Ovary (tissue), 9 donors: ENCODE data around the gene VPS16. TPM values are rescaled to one million over a fixed set of nuclear protein-coding genes. Genes with fewer than 3 reads are reported as not detected.
"Not testable (repeated sequence)": the region's sequence is repeated elsewhere in the genome, so short reads cannot be mapped to it uniquely, and the experiment has no call there.

Source experiments
- DNase-seq, 5 donors: peaks; one replicate each; pipeline ENCODE4 v3.0.0-alpha.2; 2019 to 2020
- H3K27ac ChIP-seq, 2 donors: fragments of 200-600 bp; one replicate each; pipeline versions ENCODE4 v1.5.1 to v1.8.0; 2019 to 2022
- H3K27me3 ChIP-seq: fragments of 200-600 bp; one replicate; pipeline ENCODE4 v1.8.0; 2022
- H3K36me3 ChIP-seq: fragments of 200-600 bp; sonication (generic); one replicate; pipeline ENCODE4 v1.5.1; 2019
- H3K4me1 ChIP-seq: one replicate; pipeline ENCODE4 v1.8.1; 2013; ENCODE audit warnings: mild to moderate bottlenecking, moderate library complexity; ENCODE audit not compliant: insufficient read depth
- H3K4me3 ChIP-seq: fragments of 200-600 bp; sonication (generic); one replicate; pipeline ENCODE4 v1.5.1; 2017
- H3K9me3 ChIP-seq, 2 donors: fragments of 200-600 bp in 1 of 2; sonication (generic) in 1 of 2; one replicate each; pipeline versions ENCODE4 v1.5.1 to v1.8.1; 2013 to 2019; ENCODE audit warnings: mild to moderate bottlenecking in 1 of 2, moderate library complexity in 1 of 2
- CTCF ChIP-seq, 3 donors: fragments of 450-650 bp in 2 of 3; fragments of 200-600 bp in 1 of 3; IDR thresholded peaks; one replicate each; pipeline versions ENCODE4 v1.5.1 to v1.8.0; 2016 to 2022; ENCODE audit warnings: antibody characterized with exemption in 3 of 3, mild to moderate bottlenecking in 1 of 3
- EP300 ChIP-seq: sonication (generic); formaldehyde crosslinking; IDR thresholded peaks from one replicate; pipeline ENCODE4 v1.6.1; 2017; ENCODE audit warnings: antibody characterized with exemption
- POLR2A ChIP-seq: fragments of 450-650 bp; IDR thresholded peaks from one replicate; pipeline ENCODE4 v1.6.1; 2017; ENCODE audit warnings: antibody characterized with exemption, mild to moderate bottlenecking, moderate library complexity
- WGBS, 3 donors: extraction: QIAGEN DNeasy Blood & Tissue Kit in 1 of 3; methylation state at CpG; one replicate each; pipeline versions ENCODE4 v1.1.5 to v1.1.7; 2013 to 2017; 5-methylcytosine and 5-hydroxymethylcytosine counted together
- intact Hi-C, 4 donors: fragments of 100-400 bp; cut with DNase I; formaldehyde crosslinking; loops; one replicate each; pipeline versions ENCODE4 v1.11.0 to v1.15.1; 2022 to 2023
- polyA plus RNA-seq, 2 donors: library from polyadenylated mRNA; stranded (reverse); fragments of 200-250 nt in 1 of 2; fragments of 350-450 nt in 1 of 2; fragmentation: Illumina TruSeq in 1 of 2; extraction: RNeasy Lipid Tissue Mini Kit (QIAGEN cat#74804) in 1 of 2; gene quantifications; one replicate each; pipeline ENCODE4 v1.2.3, GENCODE V29; 2013 to 2014
- total RNA-seq, 7 donors: library from RNA; depleted of rRNA in 2 of 7; stranded (reverse); fragments of >200 nt in 2 of 7; fragmentation: NEBNext Ultra II Directional in 3 of 7; extraction: Animal tissue kit (Norgen Biotek cat#: 25700) in 3 of 7; gene quantifications; one replicate each; pipeline versions ENCODE4 v1.1.0 to v1.2.4, GENCODE V29; 2016 to 2023
- donor health status: DM: no; HTN: no; CAD: no; lungs with moderate emphysema.
- donor health status: DM: no; HTN: no; CAD: no.
- donor health status: Bipolar disorder and iron deficiency.
- donor health status: DM: yes; HTN: yes; CAD: no.
- donor health status: DM: no; HTN: no; CAD: no.
- donor health status: DM: yes; HTN: yes; CAD: no.

VPS16 gene
- total and polyA plus RNA-seq, 9 donors: 15.6 to 44.1 (median 31.0) TPM

GRCh38 chr20:2894221-2894620 is 53.7 kb downstream of the VPS16 start:
- Histone ChIP-seq H3K36me3 (no peaks in the 10 kb centered on the region), H3K4me3 (no peak overlapping the region), H3K27ac (no peak overlapping the region), H3K4me1 (peaks cover 1% of the 10 kb centered on the region), H3K9me3 (no peaks in the 10 kb centered on the region), H3K27me3 (no peaks in the 10 kb centered on the region)
- no peak for DNase-seq
- no peak for TF ChIP-seq CTCF (IDR thresholded peaks at IDR 0.05)
- no peak for TF ChIP-seq EP300
- no peak for TF ChIP-seq POLR2A
- WGBS, 3 donors: 86 to 93% (median 91%) methylated on average over 2 of the region's 2 CpGs
- intact Hi-C loops: no loop called here

- intact Hi-C loops: not testable (repeated sequence)
Observed at GRCh38 chr20:2895154-2895553, 54.6 kb downstream of the VPS16 start.

GRCh38 chr20:2899243-2899642 is 58.7 kb downstream of the VPS16 start:
- 84 to 93% (median 91%) methylated on average over 3 of the region's 3 CpGs for WGBS, 3 donors
- no peaks in the 10 kb centered on the region for H3K9me3 ChIP-seq
- no peak overlapping the region for H3K4me3 ChIP-seq
- H3K4me1 ChIP-seq: peaks cover 2% of the 10 kb centered on the region
- no peak for DNase-seq
- H3K36me3 ChIP-seq: no peaks in the 10 kb centered on the region
- TF ChIP-seq EP300 (no peak), POLR2A (no peak)
- intact Hi-C loops: no loop called here
- H3K27me3 ChIP-seq: no peaks in the 10 kb centered on the region
- H3K27ac ChIP-seq: no peak overlapping the region

More at GRCh38 chr20:2895154-2895553, 54.6 kb downstream of the VPS16 start:
- not testable (repeated sequence) for H3K4me3 ChIP-seq, H3K27ac ChIP-seq, DNase-seq, H3K27me3 ChIP-seq, H3K9me3 ChIP-seq, H3K4me1 ChIP-seq, H3K36me3 ChIP-seq
- 95 to 99% (median 98%) methylated on average over 3 of the region's 3 CpGs for WGBS, 3 donors

GRCh38 chr20:2900845-2901592 is 60.5 kb downstream of the VPS16 start:
- intact Hi-C loops: no loop called here
- H3K4me1 ChIP-seq: peaks cover 2% of the 10 kb centered on the region
- no peak overlapping the region for H3K4me3 ChIP-seq
- no peaks in the 10 kb centered on the region for H3K27me3 ChIP-seq
- H3K27ac ChIP-seq: no peak overlapping the region
- DNase-seq: no peak
- no peaks in the 10 kb centered on the region for H3K36me3 ChIP-seq
- H3K9me3 ChIP-seq: no peaks in the 10 kb centered on the region
- 86 to 88% (median 87%) methylated on average over 11 of the region's 11 CpGs for WGBS, 3 donors
- TF ChIP-seq POLR2A (no peak), CTCF (IDR thresholded peaks at IDR 0.05) (no peak), EP300 (no peak)

- WGBS, 3 donors: 19 to 73% (median 62%) methylated on average over 1 of the region's 1 CpG
- peaks cover 2% of the 10 kb centered on the region for H3K4me1 ChIP-seq
- H3K9me3 ChIP-seq: no peaks in the 10 kb centered on the region
- no peak overlapping the region for H3K27ac ChIP-seq
- no peak overlapping the region for H3K4me3 ChIP-seq
- no peaks in the 10 kb centered on the region for H3K27me3 ChIP-seq
- DNase-seq: no peak
- no peaks in the 10 kb centered on the region for H3K36me3 ChIP-seq
- intact Hi-C loops: no loop called here
- TF ChIP-seq CTCF (IDR thresholded peaks at IDR 0.05) (no peak), EP300 (no peak), POLR2A (no peak)
Observed at GRCh38 chr20:2902291-2902690, 61.7 kb downstream of the VPS16 start.
